HG03175 (cell line): Measurements from ENCODE around the gene KAT2A.

ENCODE experiments used
- ATAC-seq: cut with Tn5 transposase; IDR thresholded peaks from one replicate; pipeline ENCODE4 v1.9.1; 2021; ENCODE audit warnings: mild to moderate bottlenecking, moderate library complexity; ENCODE audit not compliant: unreplicated experiment

The KAT2A gene

GRCh38 chr17:42116705-42117396 lies 4.3 kb downstream of the KAT2A start:
- ATAC-seq = peak; percentile 33

DNA sequence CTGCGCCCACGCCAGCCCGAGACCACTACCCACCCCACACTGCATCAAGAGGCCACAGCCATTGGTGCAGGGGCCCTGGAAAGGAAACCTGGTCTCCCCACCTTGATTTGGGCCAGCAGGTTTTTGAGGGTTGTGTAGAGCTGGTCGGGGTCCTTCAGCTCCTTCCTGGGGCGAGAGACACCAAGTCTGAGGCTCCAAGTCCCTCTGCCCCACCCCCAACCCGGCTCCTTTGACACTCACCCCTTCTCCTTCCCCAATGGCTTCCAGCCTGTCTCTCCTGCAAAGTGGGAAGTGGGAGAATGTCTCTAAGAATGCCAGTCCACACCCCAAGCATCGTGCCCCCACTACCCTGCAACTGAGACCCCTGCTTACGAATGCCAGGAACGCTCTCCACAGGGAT lies 7.0 kb downstream of the KAT2A start:
- no peak for ATAC-seq

GRCh38 chr17:42113293-42114069 lies 7.7 kb downstream of the KAT2A start:
- ATAC-seq = no peak

- peak; percentile 75 for ATAC-seq
These were observed 8.5 kb downstream of the KAT2A start, which contains the start of gene DHX58 for GRCh38 chr17:42112552-42113176. DHX58 (minus strand) TSS chr17:42112714; CDS start chr17:42111892, 822 bp downstream.

GRCh38 chr17:42111871-42112551 lies 9.2 kb downstream of the KAT2A start:
- no peak for ATAC-seq

- ATAC-seq = no peak
These were observed 9.9 kb downstream of the KAT2A start for GRCh38 chr17:42111265-42111636.

DNA sequence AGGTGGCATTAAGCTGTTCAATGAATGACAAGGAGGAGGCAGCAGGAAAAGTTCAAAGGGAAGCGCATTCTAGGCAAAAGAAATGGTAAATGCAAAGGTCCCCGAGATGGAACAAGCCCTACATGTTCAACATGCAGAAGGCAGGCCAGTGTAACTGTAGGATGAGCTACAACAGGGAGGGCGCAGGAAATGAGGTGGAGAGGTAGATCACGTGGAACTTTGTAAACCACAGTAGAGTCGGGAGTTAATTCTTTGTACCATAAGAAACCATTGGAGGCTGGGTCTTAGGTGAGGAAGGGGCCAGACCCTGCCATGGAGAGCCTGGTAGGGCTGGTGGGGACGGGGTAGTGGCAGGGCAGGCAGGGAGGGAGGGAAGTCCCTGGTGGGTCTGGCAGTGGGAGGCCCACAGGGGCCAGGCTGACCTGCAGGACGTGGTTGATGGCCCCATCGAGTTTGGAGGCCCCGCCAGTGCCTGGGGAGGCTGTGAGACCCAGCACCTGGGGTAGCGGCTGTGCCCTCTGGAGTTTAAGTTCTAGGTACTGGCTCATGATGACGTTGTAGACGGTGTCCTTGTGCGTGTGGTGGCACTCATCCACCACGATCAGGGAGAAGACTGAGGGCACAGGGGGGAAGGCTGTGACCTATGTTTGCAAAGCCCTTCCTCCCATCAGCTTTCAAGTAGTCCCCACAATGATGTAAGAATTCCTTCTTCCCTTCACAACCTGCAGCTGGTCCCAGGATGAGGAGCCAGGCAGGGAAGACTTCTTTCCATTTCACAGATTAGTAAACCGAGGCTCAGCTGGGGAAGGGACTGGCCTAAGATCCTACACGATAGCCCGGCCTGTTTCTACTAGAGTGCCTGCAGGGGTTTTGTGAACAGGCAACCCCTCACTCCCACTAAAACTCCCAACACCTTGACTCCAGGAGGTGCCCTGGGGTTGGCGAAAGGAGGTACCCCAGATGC lies 10.6 kb downstream of the KAT2A start:
- ATAC-seq = no peak

DNA sequence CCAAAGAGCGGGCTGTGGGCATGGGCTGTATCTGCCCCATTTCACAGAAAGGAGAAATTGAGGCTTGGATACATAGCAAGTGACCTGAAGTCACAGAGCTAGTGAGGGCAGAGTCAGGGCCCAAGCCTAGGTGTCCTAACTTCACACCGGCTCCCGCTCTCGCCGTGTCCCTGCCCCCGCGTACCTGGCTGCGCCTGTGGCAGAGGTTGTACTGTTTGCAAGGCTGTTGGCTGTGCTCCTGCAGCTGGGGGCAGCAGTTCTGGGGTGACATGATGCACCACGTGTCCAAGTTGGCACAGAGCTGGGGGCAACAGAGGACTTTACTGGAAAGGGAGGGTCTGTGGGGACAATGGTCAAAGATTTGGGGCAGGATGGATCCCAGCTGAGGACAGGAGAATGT lies 12.1 kb downstream of the KAT2A start:
- no peak for ATAC-seq

DNA sequence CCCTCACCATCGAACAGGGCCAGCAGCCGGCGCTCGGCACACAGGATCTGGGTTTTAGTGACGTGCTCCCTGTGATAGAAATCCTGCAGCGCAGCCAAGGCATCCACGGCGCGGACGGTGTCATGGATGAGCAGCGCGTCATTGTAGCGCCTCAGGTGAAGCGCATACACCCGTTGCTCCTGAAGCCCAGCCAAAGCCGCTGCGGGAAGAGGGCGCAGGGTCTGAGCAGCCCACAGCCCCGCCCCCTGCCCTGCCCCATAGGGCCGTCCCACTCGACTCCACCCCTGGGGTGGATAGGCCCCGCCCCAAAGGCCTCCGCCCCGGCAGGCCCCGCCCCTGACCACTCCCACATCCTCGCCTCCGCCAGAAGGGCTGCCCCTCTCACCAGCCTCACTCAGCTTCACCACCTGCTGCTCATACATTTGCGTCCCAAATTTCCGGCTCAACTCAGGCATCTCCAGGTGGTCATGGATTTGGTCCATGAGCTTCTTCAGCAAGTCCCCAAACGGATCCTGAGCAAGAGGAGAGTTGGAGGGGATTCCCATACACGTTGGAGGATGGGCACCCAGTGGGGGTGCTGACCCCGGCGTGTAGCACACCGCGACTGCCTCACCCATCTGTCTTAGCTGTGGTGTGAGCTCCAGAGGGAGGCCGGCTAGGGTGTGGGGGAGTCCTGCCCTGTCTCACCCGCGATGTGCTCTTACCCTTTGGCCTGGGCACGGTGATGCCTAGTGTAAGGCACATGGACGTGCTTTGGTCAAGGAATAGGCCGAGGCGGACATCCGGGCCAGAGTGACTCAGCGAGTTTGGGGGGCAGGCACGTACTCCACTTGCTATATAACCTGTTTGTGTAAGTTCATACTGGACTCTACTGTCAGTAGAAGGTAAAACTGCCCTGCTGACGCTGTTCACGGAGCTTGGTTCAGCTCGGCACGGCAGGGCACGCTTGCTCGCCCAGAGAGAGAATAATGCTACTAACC lies 13.3 kb downstream of the KAT2A start:
- peak; percentile 53 for ATAC-seq

- ATAC-seq = no peak
These were observed 14.0 kb downstream of the KAT2A start for GRCh38 chr17:42107124-42107523.

DNA sequence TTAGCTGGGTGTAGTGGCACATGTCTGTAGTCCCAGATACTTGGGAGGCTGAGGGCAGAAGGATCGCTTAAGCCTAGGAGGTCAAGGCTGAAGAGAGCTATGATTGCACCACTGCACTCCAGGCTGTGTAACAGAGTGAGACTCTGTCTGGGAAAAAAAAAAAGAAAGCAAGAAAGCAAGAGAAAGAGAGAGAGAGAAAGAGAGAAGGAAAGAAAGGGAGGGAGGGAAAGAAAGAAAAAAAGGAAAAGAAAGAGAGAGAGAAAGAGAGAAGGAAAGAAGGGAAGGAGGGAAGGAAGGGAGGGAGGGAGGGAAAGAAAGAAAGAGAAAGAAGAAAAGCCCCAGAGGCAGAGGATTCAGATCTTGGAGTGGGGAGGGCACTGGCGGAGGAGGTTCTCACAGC lies 15.2 kb downstream of the KAT2A start:
- no peak for ATAC-seq

DNA sequence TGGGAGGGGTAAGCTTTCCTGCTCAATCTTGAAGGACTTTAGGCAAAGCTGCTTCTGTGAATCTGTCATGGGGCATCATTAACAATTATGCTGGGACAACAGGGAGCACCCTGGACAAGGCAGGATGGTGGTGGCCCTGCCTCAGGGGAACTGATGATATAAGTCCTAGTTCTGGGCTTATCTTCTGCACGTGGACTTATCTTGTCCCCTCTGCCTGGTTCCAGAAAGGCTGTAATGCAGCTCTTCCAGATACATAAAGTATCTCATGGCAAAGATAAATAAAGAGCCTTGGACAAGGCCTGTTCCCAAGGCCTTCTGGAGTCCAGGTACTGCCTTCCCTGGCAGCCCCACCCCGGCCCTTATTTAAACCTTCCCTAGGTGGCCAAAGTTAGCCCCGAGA lies 16.9 kb downstream of the KAT2A start:
- no peak for ATAC-seq

DNA sequence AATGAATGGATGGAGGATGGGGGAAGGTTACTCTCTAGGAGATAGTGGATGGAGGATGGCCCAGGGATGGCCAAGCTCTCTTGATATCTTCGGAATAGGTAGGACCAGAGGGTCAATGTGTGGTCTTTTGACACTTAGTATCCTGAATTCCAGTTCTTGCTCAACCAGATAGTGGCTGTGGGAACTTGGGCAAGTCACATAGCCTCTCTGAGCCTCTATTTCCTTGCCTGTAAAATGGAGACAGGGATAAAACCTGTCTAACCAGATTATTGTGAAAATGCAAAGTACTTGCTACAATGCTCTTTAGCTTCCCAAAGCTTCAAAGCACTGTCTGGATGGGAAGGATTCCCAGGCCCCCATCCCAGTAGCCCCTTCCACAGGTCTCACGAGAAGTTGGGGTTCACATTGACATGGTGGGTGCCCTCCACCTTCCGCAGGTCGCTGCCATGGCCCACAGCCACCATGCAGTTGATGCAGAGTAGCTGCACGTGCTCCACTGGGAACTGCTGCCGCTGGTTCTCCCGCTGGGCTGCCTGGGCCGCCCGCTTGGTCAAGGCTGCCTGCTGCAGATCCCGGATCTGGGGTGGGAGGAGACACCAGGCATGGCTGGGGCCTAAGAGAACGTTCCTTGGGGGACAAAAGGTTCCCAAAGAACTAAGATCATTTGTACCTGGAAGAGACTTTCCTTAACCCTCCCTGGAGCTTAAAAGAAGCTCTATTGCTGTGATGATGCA lies 17.8 kb downstream of the KAT2A start:
- no peak for ATAC-seq

DNA sequence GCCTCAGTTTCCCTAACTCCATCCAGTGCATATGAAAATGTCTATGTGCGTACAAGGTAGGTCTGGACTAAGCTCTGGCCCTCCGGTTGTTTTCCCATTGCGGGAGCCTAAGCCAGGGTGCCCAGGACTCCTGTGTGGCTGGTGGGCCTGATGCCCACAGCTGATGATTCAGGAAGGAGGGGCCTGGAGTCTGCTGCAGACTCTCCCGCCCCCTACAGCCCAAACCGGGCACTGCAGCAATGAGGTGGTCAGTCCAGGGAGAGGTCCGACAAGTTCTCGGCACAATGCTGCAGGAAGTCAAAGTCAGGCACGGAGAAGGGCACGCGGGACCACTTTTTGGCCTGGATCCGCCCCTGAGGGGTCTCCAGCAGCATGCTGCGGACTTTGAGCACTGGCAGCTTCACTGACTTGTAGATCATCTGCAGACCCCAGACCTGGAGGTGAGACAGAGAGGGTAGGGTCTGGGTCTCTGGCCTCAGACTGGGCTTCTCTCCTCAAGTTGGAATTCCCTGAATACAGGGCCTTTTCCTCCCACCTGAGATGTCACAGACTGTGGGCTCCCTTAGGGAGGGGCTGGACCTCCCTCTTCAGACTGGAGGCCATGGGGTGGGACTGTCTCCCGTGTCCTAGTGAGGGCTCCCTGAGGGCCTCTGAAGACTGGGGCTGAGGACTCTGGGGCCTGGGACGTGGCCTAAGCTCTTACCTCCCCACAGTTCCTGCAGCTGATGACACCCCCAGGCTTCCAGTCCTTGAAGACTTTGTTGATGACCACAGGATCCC lies 19.5 kb downstream of the KAT2A start:
- no peak for ATAC-seq

GRCh38 chr17:42098730-42099399 lies 22.3 kb downstream of the KAT2A start:
- no peak for ATAC-seq

GRCh38 chr17:42097691-42098631 lies 23.2 kb downstream of the KAT2A start, which contains the start of gene ZNF385C:
ZNF385C (minus strand) TSS chr17:42098473; CDS start chr17:42063056, 35,417 bp downstream.
- ATAC-seq = no peak
